A673 (cell line): ENCODE results near the gene KRT17.

Experiments used
- CTCF ChIP-seq: fragments of 300-800, 200-600 bp; sonication (generic); conservative IDR thresholded peaks from 2 replicates; pipeline ENCODE4 v1.5.1; 2017; ENCODE audit warnings: low read depth, mild to moderate bottlenecking, antibody characterized with exemption, low read length, moderate library complexity, mixed read lengths
- EZH2 ChIP-seq: fragments of 200-600 bp; sonication (generic); IDR thresholded peaks from 2 replicates; pipeline ENCODE4 v1.6.1; 2017; ENCODE audit warnings: borderline replicate concordance, low read depth, mild to moderate bottlenecking, mixed read lengths, antibody characterized with exemption, low read length; ENCODE audit not compliant: poor library complexity, severe bottlenecking

DNA sequence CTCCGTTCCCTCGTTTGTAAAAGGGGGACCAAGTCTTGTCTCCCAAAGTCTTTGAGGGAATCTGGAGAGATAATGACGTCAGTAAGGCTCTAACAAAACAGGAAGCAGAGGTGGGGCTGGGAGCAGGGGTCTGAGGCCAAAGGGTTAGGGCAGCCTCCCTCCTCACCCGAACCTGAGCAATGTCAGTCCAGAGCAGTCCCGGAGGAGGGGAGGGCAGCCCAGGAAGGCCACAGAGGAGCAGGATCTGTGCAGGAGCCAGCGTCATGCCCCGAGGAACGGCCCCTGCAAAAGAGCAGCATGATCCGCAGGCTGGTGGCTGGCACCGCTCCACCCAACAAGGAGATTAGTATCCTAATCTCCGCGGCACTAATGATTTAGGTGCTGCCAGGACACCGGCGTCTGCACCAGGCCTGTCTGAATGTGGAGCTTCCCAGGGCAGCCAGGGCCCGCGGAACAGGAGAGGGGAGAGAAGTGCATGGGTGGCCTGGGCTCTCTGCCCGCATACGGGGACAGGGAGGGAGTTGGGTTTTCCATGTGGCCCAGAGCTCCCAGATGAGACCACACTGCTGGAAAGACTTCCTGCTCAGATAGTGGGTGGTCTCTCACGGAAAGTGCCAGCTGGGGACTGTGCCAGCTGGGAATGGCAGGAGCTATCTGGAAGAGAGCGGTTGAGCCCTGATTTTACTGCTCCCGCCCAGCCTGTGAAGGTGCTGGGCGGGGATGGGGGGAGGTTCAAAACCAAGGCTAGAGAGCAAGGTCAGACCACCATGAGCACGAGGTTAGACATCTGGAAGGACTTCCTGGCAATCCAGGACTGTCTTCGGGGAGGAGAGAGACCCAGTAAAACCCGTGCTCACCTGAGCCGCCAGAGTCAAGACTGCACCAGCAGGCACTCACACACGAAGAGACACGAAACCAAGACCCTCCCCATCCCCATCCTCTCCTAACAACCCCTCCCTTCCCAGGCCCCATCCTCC is 11.0 kb upstream of the KRT17 start:
- no peak for TF ChIP-seq CTCF
- TF ChIP-seq EZH2, result no peak
